CD4-positive, alpha-beta memory T cell (primary cell): Measurements from ENCODE around the gene FOXJ3. TPM values are rescaled to one million over a fixed set of nuclear protein-coding genes. Genes with fewer than 3 reads are reported as not detected.

Experiments
- CTCF ChIA-PET: fragments of 350-600 bp; sonication (Branson Sonifier 250); formaldehyde crosslinking; loops from one replicate; lab custom pipeline; 2021; ENCODE audit warnings: inconsistent platforms; ENCODE audit not compliant: partially characterized antibody; lab: Charles Lee
- POLR2A ChIA-PET: fragments of 350-600 bp; sonication (Branson Sonifier 250); formaldehyde crosslinking; loops from one replicate; lab custom pipeline; 2021; ENCODE audit not compliant: partially characterized antibody; lab: Charles Lee
- DNase-seq, 5 donors: peaks; one replicate each; pipeline versions ENCODE4 v3.0.0 to v3.0.0-alpha.2; 2020 to 2022; ENCODE audit warnings: mixed read lengths in 1 of 5
- H3K27ac ChIP-seq: one replicate; pipeline ENCODE4 v1.7.0; 2013; ENCODE audit warnings: low read depth, low read length
- H3K27me3 ChIP-seq: 2 replicates; pipeline ENCODE4 v1.7.0; 2013; ENCODE audit warnings: mild to moderate bottlenecking, low read length, moderate library complexity; ENCODE audit not compliant: insufficient read depth
- H3K36me3 ChIP-seq: 2 replicates; pipeline ENCODE4 v1.7.0; 2013; ENCODE audit warnings: mild to moderate bottlenecking, low read length, moderate library complexity; ENCODE audit not compliant: insufficient read depth
- H3K4me1 ChIP-seq: 2 replicates; pipeline ENCODE4 v1.7.0; 2013; ENCODE audit warnings: mild to moderate bottlenecking, low read length, moderate library complexity; ENCODE audit not compliant: insufficient read depth
- H3K4me3 ChIP-seq, 2 donors: one replicate each; pipeline ENCODE4 v1.7.0; 2013; ENCODE audit warnings: low read length in 2 of 2, mild to moderate bottlenecking in 1 of 2
- H3K9me3 ChIP-seq, 2 donors: one replicate each; pipeline ENCODE4 v1.7.0; 2013; ENCODE audit warnings: low read length in 2 of 2, control low read depth in 1 of 2; ENCODE audit not compliant: control insufficient read depth in 1 of 2
- H3K27ac Mint-ChIP-seq, 7 donors: one replicate each; pipeline ENCODE4 v1.8.0; 2020 to 2021; ENCODE audit warnings: mixed read lengths in 7 of 7, mild to moderate bottlenecking in 6 of 7, inconsistent platforms in 3 of 7, moderate library complexity in 3 of 7
- H3K27me3 Mint-ChIP-seq, 2 donors: one replicate each; pipeline ENCODE4 v1.8.0; 2020 to 2021; ENCODE audit warnings: mixed read lengths in 2 of 2
- H3K36me3 Mint-ChIP-seq, 2 donors: one replicate each; pipeline ENCODE4 v1.8.0; 2020 to 2021; ENCODE audit warnings: mixed read lengths in 2 of 2, inconsistent platforms in 1 of 2, mild to moderate bottlenecking in 1 of 2
- H3K4me1 Mint-ChIP-seq, 4 donors: one replicate each; pipeline ENCODE4 v1.8.0; 2020 to 2021; ENCODE audit warnings: mixed read lengths in 4 of 4, mild to moderate bottlenecking in 1 of 4
- H3K4me3 Mint-ChIP-seq, 8 donors: one replicate each; pipeline ENCODE4 v1.8.0; 2020 to 2021; ENCODE audit warnings: mixed read lengths in 8 of 8, mild to moderate bottlenecking in 7 of 8, moderate library complexity in 6 of 8, inconsistent platforms in 3 of 8
- H3K9me3 Mint-ChIP-seq, 8 donors: one replicate each; pipeline ENCODE4 v1.8.0; 2020 to 2021; ENCODE audit warnings: mixed read lengths in 8 of 8, mild to moderate bottlenecking in 5 of 8, inconsistent platforms in 3 of 8, moderate library complexity in 1 of 8
- intact Hi-C: fragments of 100-400 bp; cut with micrococcal nuclease; formaldehyde crosslinking; loops from one replicate; pipeline ENCODE4 v1.15.1; 2023
- polyA plus RNA-seq, 2 donors: library from polyadenylated mRNA; unstranded; fragments of 300-500 nt; fragmentation: Illumina TruSeq; gene quantifications; one replicate each; pipeline ENCODE4 v1.2.3, GENCODE V29; 2021
- total RNA-seq, 2 experiments: library from RNA; stranded (reverse); gene quantifications; one replicate each; pipeline ENCODE4 v1.2.3, GENCODE V29; 2021

FOXJ3 gene
- total and polyA plus RNA-seq, 4 experiments from 2014 or later = 23.7 to 102 (median 72.0) TPM

DNA sequence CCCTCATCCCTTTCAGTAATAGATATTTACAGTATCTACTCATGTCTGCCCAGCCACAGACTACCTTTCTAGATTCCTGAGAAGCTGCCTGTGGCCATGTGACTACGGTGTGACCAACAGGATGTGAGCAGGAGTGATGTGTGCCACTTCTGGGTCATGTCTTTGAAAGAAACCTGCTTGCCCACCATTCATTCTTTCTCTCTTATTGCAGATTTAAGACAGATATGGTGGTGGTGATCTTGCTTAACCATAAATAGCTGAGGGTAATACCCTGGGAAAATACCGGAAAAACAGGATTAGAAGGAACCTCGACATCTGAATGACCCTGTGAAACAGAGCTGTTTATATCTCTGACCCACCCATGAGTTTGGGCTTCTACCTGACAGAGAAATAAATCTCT is 128.9 kb downstream of the FOXJ3 start:
- H3K4me1 ChIP-seq = no peaks in the 10 kb centered on the region
- Mint-ChIP-seq H3K27ac (peak overlapping the region in 2 of 7 donors; percentile 18 to 19), H3K4me3 (no peak overlapping the region), H3K9me3 (peaks cover 2 to 19% (median 17%) of the 10 kb centered on the region in 8 donors), H3K36me3 (peaks cover 60 to 64% of the 10 kb centered on the region in 2 donors), H3K27me3 (no peaks in the 10 kb centered on the region), H3K4me1 (peaks cover 18 to 43% (median 29%) of the 10 kb centered on the region in 4 donors)
- peaks cover 6% of the 10 kb centered on the region for H3K36me3 ChIP-seq
- H3K9me3 ChIP-seq = peaks cover 0 to 8% of the 10 kb centered on the region in 2 donors
- H3K27ac ChIP-seq = no peak overlapping the region
- no peak for DNase-seq
- H3K4me3 ChIP-seq = no peak overlapping the region
- intact Hi-C loops = no loop called here
- POLR2A ChIA-PET = interaction anchor here (0.6 kb wide), 1 partner anchor 24 kb away, joined by 3 read pairs; no protein-coding TSS in a partner anchor
- no peaks in the 10 kb centered on the region for H3K27me3 ChIP-seq
- CTCF ChIA-PET = interaction anchor here (1.5 to 1.6 kb wide), 2 partner anchors 9 to 33 kb away, joined by 4 to 6 read pairs; no protein-coding TSS in a partner anchor

DNA sequence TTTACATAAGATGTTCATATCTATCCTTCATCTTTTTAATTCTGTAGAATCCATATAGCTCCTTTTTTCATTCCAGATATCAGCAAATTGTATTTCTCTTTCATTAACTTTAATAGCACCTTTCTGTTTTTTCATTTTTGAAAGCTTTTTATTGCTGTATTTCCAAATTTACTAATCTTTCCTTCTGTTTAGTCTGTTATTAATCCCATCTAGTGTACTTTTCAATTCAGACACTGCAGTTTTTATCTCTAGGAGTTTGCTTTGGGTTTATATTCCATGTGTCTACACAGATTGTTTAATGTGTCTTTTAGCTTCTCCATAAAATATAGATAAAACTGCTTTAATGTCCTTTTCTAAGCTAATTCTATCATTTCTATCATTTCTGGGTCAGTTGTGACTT is 133.0 kb downstream of the FOXJ3 start:
- CTCF ChIA-PET = interaction anchor here (0.7 kb wide), 1 partner anchor 143 kb away, joined by 4 read pairs; no protein-coding TSS in a partner anchor
- H3K9me3 ChIP-seq = peaks cover 0 to 8% of the 10 kb centered on the region in 2 donors
- Mint-ChIP-seq H3K9me3 (peaks cover 2 to 19% (median 16%) of the 10 kb centered on the region in 8 donors), H3K27ac (no peak overlapping the region), H3K36me3 (peaks cover 66 to 73% of the 10 kb centered on the region in 2 donors), H3K4me1 (peaks cover 2 to 7% (median 4%) of the 10 kb centered on the region in 4 donors), H3K27me3 (no peaks in the 10 kb centered on the region), H3K4me3 (no peak overlapping the region)
- H3K4me3 ChIP-seq = no peak overlapping the region
- POLR2A ChIA-PET = no interaction called here
- no peak overlapping the region for H3K27ac ChIP-seq
- no peak for DNase-seq
- intact Hi-C loops = no loop called here
- no peaks in the 10 kb centered on the region for H3K4me1 ChIP-seq
- peaks cover 10% of the 10 kb centered on the region for H3K36me3 ChIP-seq
- H3K27me3 ChIP-seq = no peaks in the 10 kb centered on the region

GRCh38 chr1:42198251-42198650 is 136.8 kb downstream of the FOXJ3 start:
- Mint-ChIP-seq H3K36me3 (peaks cover 40 to 76% of the 10 kb centered on the region in 2 donors), H3K4me3 (no peak overlapping the region)

GRCh38 chr1:42195841-42196240 is 139.2 kb downstream of the FOXJ3 start:
- peaks cover 18% of the 10 kb centered on the region for H3K36me3 ChIP-seq
- no peaks in the 10 kb centered on the region for H3K9me3 ChIP-seq
- Mint-ChIP-seq H3K27ac (no peak overlapping the region), H3K4me3 (no peak overlapping the region), H3K4me1 (peaks cover 0 to 10% (median 6%) of the 10 kb centered on the region in 4 donors), H3K9me3 (no peaks in the 10 kb centered on the region), H3K27me3 (no peaks in the 10 kb centered on the region), H3K36me3 (peaks cover 26 to 68% of the 10 kb centered on the region in 2 donors)
- no peaks in the 10 kb centered on the region for H3K4me1 ChIP-seq
- no peak overlapping the region for H3K4me3 ChIP-seq
- ChIA-PET CTCF (interaction anchor here (2.1 kb wide), 1 partner anchor 22 kb away, joined by 7 read pairs; no protein-coding TSS in a partner anchor), POLR2A (interaction anchor here (1.3 kb wide), 1 partner anchor 133 kb away, joined by 3 read pairs; no protein-coding TSS in a partner anchor)
- H3K27ac ChIP-seq = no peak overlapping the region
- intact Hi-C loops = no loop called here
- no peak for DNase-seq
- no peaks in the 10 kb centered on the region for H3K27me3 ChIP-seq

More at GRCh38 chr1:42198251-42198650, 136.8 kb downstream of the FOXJ3 start:
- no peaks in the 10 kb centered on the region for H3K27me3 Mint-ChIP-seq
- peak overlapping the region in 1 of 7 donors; percentile 3 for H3K27ac Mint-ChIP-seq
- peaks cover 0 to 8% of the 10 kb centered on the region in 2 donors for H3K9me3 ChIP-seq
- no peak overlapping the region for H3K27ac ChIP-seq
- H3K27me3 ChIP-seq = no peaks in the 10 kb centered on the region
- no peak overlapping the region for H3K4me3 ChIP-seq
- peaks cover 18% of the 10 kb centered on the region for H3K36me3 ChIP-seq
- DNase-seq = no peak
- ChIA-PET CTCF (no interaction called here), POLR2A (no interaction called here)
- peaks cover 0 to 2% (median under 1%) of the 10 kb centered on the region in 4 donors for H3K4me1 Mint-ChIP-seq
- H3K9me3 Mint-ChIP-seq = peaks cover 2 to 15% (median 11%) of the 10 kb centered on the region in 8 donors
- intact Hi-C loops = no loop called here
- no peaks in the 10 kb centered on the region for H3K4me1 ChIP-seq

DNA sequence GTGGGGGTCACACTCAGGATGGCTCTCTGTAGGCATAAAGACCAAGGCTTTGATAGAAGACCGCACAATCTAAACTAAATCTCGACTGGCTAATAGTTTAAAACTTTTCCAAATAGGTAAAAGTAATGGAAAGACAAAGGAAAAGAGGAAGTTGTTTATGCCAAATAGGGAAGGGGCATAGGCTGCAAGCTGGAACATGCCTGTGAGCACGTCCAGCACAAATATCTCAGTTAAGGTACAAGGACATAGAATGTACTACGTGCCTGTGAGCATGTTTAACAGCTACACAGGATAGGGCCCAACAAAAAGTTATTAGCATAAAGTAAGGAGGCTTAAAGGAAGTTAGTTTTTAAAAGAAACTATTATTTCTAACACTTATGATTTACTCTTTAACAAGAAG is 142.9 kb downstream of the FOXJ3 start:
- H3K27me3 ChIP-seq = no peaks in the 10 kb centered on the region
- Mint-ChIP-seq H3K27ac (peak overlapping the region in 1 of 7 donors; percentile 44), H3K9me3 (no peaks in the 10 kb centered on the region), H3K27me3 (no peaks in the 10 kb centered on the region), H3K4me1 (peaks cover 0 to 10% (median 5%) of the 10 kb centered on the region in 4 donors), H3K4me3 (no peak overlapping the region), H3K36me3 (peaks cover 34 to 75% of the 10 kb centered on the region in 2 donors)
- H3K4me3 ChIP-seq = no peak overlapping the region
- H3K9me3 ChIP-seq = no peaks in the 10 kb centered on the region
- H3K27ac ChIP-seq = no peak overlapping the region
- H3K36me3 ChIP-seq = peaks cover 42% of the 10 kb centered on the region
- intact Hi-C loops = no loop called here
- ChIA-PET CTCF (interaction anchor here (2.9 kb wide), 1 partner anchor 18 kb away, joined by 16 read pairs; no protein-coding TSS in a partner anchor), POLR2A (no interaction called here)
- DNase-seq = no peak
- H3K4me1 ChIP-seq = no peaks in the 10 kb centered on the region

GRCh38 chr1:42191319-42191718 is 143.7 kb downstream of the FOXJ3 start:
- no peak for DNase-seq
- no peaks in the 10 kb centered on the region for H3K27me3 Mint-ChIP-seq
- H3K4me3 ChIP-seq = no peak overlapping the region
- no peaks in the 10 kb centered on the region for H3K27me3 ChIP-seq
- H3K4me1 Mint-ChIP-seq = peaks cover 0 to 10% (median 5%) of the 10 kb centered on the region in 4 donors
- peak overlapping the region in 5 of 7 donors; percentile 15 to 71 (median 61) for H3K27ac Mint-ChIP-seq
- H3K27ac ChIP-seq = no peak overlapping the region
- H3K9me3 ChIP-seq = no peaks in the 10 kb centered on the region
- POLR2A ChIA-PET = no interaction called here
- no peaks in the 10 kb centered on the region for H3K4me1 ChIP-seq
- CTCF ChIA-PET = interaction anchor here (2.9 kb wide), 1 partner anchor 17 kb away, joined by 16 read pairs; no protein-coding TSS in a partner anchor
- H3K9me3 Mint-ChIP-seq = no peaks in the 10 kb centered on the region
- peaks cover 35 to 77% of the 10 kb centered on the region in 2 donors for H3K36me3 Mint-ChIP-seq
- H3K36me3 ChIP-seq = peaks cover 34% of the 10 kb centered on the region
- no peak overlapping the region for H3K4me3 Mint-ChIP-seq
- intact Hi-C loops = no loop called here

DNA sequence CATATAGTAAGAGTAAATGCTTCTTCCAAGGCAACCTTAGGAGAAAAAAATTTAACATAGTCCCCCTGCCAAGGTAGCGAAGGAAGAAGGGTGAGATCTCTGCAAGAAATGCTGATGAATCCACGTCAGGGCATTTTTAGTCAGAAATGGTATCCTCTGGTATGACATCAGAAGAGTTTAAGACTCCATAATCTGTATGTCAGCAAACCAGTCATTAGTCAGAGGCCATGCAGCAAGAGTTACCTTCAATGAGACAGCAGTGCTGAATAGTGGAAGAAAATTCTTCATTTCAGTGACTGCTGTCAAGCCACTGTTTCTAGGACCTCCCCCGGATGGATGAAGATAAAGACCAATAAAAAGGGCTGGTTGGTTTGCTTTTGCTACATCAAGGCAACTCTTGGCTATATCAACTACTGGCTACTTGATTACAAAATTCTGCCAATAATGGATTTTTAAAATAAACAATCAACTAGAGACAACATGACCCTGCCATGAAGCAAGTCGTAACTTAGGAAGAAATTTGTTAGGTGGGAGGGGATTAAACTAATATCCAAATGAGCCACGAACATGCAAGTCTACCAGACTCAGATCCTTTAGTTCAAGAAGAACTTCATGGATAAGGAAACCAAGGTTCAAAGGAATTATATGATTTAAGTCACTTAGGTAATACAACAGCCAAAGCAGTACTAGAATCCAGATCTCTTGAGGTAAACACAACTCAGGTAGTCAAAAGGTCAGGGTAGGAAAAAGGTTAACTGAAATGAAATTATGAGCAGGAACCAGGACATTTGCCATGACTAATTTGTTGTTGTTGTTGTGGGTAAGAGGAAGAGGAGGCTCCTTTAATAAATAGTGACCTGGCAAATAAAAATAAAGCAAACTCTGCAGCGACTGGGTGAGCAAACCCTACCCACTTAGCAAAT is 144.8 kb downstream of the FOXJ3 start:
- Mint-ChIP-seq H3K27ac (peak overlapping the region in 2 of 7 donors; percentile 4 to 44), H3K36me3 (peaks cover 45 to 79% of the 10 kb centered on the region in 2 donors), H3K4me3 (no peak overlapping the region), H3K27me3 (no peaks in the 10 kb centered on the region), H3K9me3 (no peaks in the 10 kb centered on the region), H3K4me1 (peaks cover 0 to 10% (median 5%) of the 10 kb centered on the region in 4 donors)
- DNase-seq = no peak
- no peaks in the 10 kb centered on the region for H3K27me3 ChIP-seq
- POLR2A ChIA-PET = no interaction called here
- CTCF ChIA-PET = interaction anchor here (2.9 kb wide), 1 partner anchor 16 kb away, joined by 16 read pairs; no protein-coding TSS in a partner anchor
- no peaks in the 10 kb centered on the region for H3K4me1 ChIP-seq
- intact Hi-C loops = no loop called here
- peaks cover 34% of the 10 kb centered on the region for H3K36me3 ChIP-seq
- H3K27ac ChIP-seq = no peak overlapping the region
- no peaks in the 10 kb centered on the region for H3K9me3 ChIP-seq
- H3K4me3 ChIP-seq = no peak overlapping the region
